GM12874 (cell line): Measurements from ENCODE around the gene HMG20A.

Experiments used
- TF ChIP-seq, protein P1 (sequence below): IDR thresholded peaks from 2 replicates; pipeline ENCODE4 v1.5.1; 2011; ENCODE audit warnings: low read depth, mild to moderate bottlenecking, control low read depth, low read length, moderate library complexity; ENCODE audit not compliant: insufficient read depth

Gene HMG20A

DNA sequence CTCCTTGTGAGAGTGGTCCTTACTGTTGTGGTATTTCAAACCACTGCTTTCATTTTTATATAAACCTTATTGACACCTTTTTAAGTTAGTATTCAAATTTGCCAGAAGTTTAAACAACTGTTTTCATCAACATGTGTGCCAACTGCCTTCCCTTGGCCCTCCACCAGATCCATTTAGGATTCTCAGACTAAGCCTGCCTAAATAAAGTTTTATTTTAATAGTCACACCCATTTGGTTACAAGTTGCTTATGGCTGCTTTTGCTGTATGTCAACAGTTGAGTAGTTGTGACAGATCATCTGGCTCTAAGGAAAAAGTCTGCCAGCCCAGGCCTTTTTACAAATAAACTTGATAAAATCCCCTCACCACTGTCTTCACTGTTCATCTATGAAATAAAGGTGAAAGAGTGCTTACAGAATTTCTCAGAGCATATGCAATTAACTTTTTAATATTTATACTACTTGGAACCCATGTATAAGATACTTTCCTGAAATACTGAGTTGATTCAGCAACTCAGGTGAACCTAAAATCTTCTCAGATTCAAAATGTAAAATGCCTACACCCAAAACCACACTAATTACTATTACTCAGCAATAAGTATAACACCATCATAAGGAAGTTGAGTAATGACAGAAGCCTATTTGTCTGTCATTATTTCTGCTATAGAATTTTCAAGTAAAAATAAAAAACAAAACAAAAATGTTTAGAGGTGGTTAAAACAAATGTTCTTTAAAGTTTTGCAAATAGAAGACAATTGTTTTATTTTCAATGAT is 35.9 kb upstream of the HMG20A start:
- TF ChIP-seq, protein P1, sequence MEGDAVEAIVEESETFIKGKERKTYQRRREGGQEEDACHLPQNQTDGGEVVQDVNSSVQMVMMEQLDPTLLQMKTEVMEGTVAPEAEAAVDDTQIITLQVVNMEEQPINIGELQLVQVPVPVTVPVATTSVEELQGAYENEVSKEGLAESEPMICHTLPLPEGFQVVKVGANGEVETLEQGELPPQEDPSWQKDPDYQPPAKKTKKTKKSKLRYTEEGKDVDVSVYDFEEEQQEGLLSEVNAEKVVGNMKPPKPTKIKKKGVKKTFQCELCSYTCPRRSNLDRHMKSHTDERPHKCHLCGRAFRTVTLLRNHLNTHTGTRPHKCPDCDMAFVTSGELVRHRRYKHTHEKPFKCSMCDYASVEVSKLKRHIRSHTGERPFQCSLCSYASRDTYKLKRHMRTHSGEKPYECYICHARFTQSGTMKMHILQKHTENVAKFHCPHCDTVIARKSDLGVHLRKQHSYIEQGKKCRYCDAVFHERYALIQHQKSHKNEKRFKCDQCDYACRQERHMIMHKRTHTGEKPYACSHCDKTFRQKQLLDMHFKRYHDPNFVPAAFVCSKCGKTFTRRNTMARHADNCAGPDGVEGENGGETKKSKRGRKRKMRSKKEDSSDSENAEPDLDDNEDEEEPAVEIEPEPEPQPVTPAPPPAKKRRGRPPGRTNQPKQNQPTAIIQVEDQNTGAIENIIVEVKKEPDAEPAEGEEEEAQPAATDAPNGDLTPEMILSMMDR, result no peak

DNA sequence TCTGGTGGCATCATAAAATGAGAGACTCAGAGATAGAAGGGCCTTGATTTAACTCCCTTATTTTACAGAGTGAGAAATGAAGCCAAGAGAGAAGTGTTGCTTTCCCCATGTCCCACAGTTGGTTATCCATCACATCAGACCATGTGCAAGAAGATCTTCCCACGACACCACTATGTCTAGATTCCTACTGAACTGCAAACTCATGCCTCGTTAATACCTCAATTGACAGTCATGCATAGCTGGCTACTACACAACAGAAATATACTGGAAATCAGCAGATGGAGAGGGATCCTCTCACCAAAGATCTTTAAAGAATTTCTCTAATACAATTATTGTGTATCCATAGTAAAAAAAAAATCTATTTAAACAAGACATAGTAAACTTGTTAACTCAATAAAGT is 34.1 kb upstream of the HMG20A start:
- TF ChIP-seq, protein P1, result no peak

DNA sequence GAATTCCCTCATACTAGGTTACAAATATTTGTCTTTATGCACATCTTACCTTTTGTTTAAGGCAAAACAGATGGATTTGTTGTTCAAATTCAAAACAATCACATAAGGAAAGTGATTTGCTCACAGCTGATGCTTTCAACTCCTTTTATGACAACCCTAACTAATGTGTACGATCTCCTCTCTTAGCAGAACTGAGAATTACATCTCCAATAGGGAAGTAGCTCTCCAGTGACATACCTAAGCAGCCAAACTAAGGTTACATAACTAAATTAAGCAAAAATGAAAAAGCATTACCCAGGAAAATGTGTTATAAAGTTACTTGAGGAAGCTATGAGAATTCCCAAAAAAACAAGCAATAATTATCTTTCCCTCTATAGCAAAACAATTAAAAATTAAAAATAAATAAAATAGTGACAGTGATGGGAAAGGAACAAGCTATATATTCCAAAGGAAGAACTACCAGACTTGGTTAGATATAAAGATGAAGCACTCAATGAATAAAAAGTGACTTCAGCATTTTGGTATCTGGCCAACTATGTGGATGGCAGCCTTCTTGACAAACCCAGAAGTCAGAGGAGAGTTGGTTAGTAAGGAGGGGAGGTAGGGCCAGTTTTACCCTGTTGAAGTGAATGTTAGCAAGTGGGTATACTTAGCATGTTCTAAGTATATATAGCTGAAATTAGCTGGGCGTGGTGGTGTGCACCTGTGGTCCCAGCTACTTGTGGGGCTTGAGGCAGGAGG is 33.2 kb upstream of the HMG20A start:
- TF ChIP-seq, protein P1, result no peak

DNA sequence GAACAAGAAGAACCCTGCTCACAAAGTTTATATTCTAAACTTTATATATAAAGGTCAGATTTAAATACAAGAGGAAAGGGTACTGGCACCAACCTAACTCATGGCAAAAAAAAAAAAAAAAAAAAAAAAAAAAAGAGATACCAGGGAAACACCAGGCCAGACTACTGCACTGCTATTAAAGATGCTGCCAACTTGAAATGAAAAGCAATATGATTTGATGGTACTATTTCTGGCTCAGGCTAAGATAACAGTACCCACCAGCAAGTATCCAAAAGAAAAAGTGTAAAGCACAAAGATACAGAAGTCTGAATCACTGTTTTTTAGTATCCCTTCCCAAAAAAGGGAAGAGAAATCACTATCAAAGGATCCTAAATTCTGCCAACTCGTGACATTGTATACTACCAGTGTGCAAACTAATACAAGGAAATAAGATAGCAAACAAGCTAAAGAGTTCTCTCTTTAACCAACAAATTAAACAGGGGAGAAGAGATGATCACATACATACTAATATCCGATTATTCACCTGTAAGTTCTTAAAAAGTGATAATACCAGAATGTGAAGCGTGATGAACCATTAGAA is 29.2 kb upstream of the HMG20A start:
- TF ChIP-seq, protein P1, result no peak

DNA sequence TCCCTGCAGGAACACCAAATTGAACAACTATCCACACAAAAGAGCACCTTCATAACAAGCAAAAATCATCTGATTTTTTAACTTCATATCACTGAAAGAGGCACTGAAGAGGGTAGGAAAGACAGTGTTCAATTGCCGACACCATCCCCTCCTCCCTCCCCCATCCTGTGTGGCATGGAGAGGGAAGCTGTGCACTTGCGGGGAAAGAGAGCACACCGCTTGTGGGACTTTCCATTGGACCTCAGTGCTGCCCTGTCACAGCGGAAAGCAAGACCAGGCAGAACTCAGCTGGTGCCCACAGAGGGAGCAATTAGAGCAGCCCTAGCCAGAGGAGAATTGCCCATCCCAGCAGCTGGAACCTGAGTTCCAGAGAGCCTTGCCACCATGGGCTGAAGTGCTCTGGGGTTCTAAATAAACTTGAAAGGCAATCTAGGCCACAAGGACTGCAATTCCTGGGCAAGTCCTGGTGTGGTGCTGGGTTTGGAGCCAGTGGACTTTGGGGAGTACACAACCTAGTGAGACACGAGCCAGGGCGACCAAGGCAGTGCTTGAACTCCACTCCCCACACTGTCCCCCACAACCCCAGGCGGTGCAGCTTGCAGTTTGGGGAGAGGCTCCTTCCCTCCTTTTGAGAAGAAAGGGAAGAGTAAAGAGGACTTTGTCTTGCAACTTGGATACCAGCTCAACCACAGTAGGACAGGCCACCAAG is 27.8 kb upstream of the HMG20A start:
- TF ChIP-seq, protein P1, result no peak

DNA sequence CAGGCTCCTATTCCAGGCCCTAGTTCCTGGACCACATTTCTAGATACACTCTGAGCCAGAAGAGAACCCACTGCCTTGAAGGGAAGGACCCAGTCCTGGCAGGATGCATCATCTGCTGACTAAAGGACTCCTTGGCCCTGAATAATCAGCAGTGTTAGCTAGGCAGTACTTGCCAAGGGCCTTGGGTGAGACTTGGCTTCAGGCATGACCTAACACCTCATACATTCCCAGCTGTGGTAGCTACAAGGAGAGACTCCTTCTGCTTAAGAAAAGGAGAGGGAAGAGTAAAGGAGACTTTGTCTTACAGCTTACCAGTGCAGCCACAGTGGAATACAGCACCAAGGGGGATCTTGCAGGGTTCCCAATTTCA is 27.2 kb upstream of the HMG20A start:
- TF ChIP-seq, protein P1, result no peak
